Brain microvascular endothelial cell (primary cell): ENCODE results near the gene NTM.

Experiments used
- DNase-seq: peaks from one replicate; pipeline ENCODE4 v3.0.0-alpha.2; 2020
- H3K27ac ChIP-seq: fragments of 250-450 bp; sonication (Bioruptor Pico); 2 replicates; pipeline ENCODE4 v1.5.1; 2020; ENCODE audit warnings: mild to moderate bottlenecking, moderate library complexity
- H3K27me3 ChIP-seq: fragments of 250-450 bp; sonication (Bioruptor Pico); replicated peaks from 2 replicates; pipeline ENCODE4 v1.5.1; 2020; ENCODE audit warnings: mild to moderate bottlenecking
- H3K36me3 ChIP-seq: fragments of 250-450 bp; sonication (Bioruptor Pico); replicated peaks from 2 replicates; pipeline ENCODE4 v1.5.1; 2020; ENCODE audit warnings: mild to moderate bottlenecking
- H3K4me3 ChIP-seq: 2 replicates; pipeline ENCODE4 v1.5.1; 2011; ENCODE audit warnings: low read depth, mild to moderate bottlenecking, control low read depth, low read length, moderate library complexity
- CTCF ChIP-seq: IDR thresholded peaks from 2 replicates; pipeline ENCODE4 v1.5.1; 2011; ENCODE audit warnings: low read depth, mild to moderate bottlenecking, moderate library complexity, low read length, control low read depth, inconsistent platforms; ENCODE audit errors: missing control alignments
- in situ Hi-C: cut with HindIII; loops from 2 replicates; pipeline ENCODE4 v1.10.0; 2017; ENCODE audit warnings: low sequenced_read_pairs, low pct_ligation_motif_present

Gene NTM

GRCh38 chr11:131425285-131425684 is 54.9 kb downstream of the NTM start:
- Histone ChIP-seq H3K27ac (no peak overlapping the region), H3K4me3 (no peak overlapping the region), H3K36me3 (no peaks in the 10 kb centered on the region), H3K27me3 (no peaks in the 10 kb centered on the region)
- TF ChIP-seq CTCF, result no peak
- in situ Hi-C loops, result no loop called here
- DNase-seq, result no peak

GRCh38 chr11:131428853-131429252 is 58.4 kb downstream of the NTM start:
- Histone ChIP-seq H3K27me3 (no peaks in the 10 kb centered on the region), H3K4me3 (no peak overlapping the region), H3K36me3 (no peaks in the 10 kb centered on the region), H3K27ac (no peak overlapping the region)
- TF ChIP-seq CTCF, result no peak
- DNase-seq, result no peak
- in situ Hi-C loops, result no loop called here

DNA sequence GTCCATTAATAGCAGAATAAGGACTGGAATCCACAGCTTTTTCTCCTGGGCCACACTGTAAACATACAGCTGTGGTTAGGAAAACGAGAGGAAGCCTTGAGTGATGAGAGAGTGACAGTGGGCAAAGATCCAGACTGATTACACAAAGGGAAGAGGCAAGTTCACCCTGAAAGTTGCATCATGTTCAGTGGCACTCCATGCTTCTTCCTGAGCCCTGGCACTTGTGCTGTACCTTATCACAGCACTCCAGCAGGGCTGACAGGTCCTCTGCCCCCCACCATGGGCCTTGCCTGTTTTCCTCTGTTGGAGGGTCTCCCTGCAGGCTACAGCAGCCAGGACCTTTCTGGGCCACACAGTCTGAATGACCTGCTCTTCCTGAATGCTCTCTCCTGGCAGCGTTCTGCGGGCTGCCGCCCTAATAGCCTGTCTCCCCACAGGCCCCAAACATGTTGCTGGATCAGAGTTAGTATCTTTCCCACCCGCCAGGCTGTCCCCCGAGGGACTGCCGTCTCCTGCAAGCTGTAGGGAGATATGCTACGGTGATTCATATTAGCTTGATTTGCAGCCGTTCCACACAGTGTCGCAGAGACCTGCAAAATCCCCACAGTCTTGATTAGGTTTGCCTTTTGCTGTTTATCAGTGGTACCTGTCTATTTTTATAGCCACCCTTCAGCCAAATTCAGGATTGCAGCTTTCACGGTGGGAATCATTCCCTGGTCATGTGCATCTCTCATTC is 60.2 kb downstream of the NTM start:
- no peak for TF ChIP-seq CTCF
- in situ Hi-C loops, result no loop called here
- H3K27ac ChIP-seq, result no peak overlapping the region
- no peaks in the 10 kb centered on the region for H3K27me3 ChIP-seq
- no peak overlapping the region for H3K4me3 ChIP-seq
- DNase-seq, result no peak
- no peaks in the 10 kb centered on the region for H3K36me3 ChIP-seq

DNA sequence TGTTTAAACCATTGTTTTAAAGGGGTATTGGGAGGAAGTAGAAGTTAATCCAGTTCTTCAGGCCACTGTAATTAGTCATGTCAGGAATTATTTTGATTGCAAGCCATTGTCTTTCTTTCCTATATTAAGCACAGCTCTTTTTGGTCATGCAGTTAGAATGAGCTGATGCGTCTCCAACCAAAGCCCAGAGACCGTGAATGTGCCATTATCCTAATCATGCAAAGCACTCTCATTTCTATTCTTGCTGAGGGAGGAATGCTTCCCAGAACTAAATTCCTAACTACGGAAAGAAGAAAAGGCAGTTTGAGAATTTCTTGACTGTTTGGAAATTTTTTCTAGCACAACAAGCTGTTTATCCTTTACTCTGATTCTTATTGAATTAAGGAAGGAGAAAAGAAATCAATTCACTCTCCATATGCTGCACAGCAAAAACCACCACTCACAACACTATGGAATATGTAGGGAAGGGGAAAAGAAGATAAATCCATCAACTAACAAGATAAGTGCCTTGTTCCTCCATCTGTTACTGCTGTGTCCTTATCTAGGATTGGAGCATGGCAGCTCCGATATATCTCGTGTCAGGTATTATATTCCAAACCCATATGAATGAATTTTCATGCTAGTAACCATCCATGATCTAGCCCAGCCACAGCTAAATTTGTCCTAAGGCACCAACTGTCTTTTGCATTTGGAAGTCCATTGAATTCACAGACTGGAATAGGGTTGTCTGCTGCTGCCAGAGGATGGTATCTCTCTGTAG is 70.8 kb downstream of the NTM start:
- in situ Hi-C loops, result no loop called here
- Histone ChIP-seq H3K36me3 (no peaks in the 10 kb centered on the region), H3K27me3 (no peaks in the 10 kb centered on the region), H3K4me3 (no peak overlapping the region), H3K27ac (no peak overlapping the region)
- no peak for TF ChIP-seq CTCF
- DNase-seq, result no peak

GRCh38 chr11:131446590-131447275 is 76.3 kb downstream of the NTM start:
- no peak overlapping the region for H3K4me3 ChIP-seq
- no peak for DNase-seq
- H3K27ac ChIP-seq, result no peak overlapping the region
- H3K27me3 ChIP-seq, result no peaks in the 10 kb centered on the region
- TF ChIP-seq CTCF, result no peak
- H3K36me3 ChIP-seq, result no peaks in the 10 kb centered on the region
- in situ Hi-C loops, result no loop called here
